OCI-M1 (cell line): Measurements from ENCODE around the gene INVS.
"Not testable (repeated sequence)": the region's sequence is repeated elsewhere in the genome, so short reads cannot be mapped to it uniquely, and the experiment has no call there.

Experiments
- DNase-seq: peaks from one replicate; lab custom pipeline; 2025; lab: John Stamatoyannopoulos, UW

Gene INVS

GRCh38 chr9:100125910-100126309, 26.9 kb downstream of the INVS start:
- peak; percentile 54 for DNase-seq

GRCh38 chr9:100126423-100126822, 27.4 kb downstream of the INVS start:
- peak; percentile 73 for DNase-seq

GRCh38 chr9:100129772-100130171, 30.7 kb downstream of the INVS start:
- DNase-seq = no peak

- no peak for DNase-seq
These were observed 32.2 kb downstream of the INVS start for GRCh38 chr9:100131216-100131615.

GRCh38 chr9:100131875-100132430, 32.9 kb downstream of the INVS start:
- DNase-seq = no peak

- no peak for DNase-seq
These were observed 35.7 kb downstream of the INVS start for GRCh38 chr9:100134731-100135130.

GRCh38 chr9:100136799-100137198, 37.8 kb downstream of the INVS start:
- peak; percentile 12 for DNase-seq

- not testable (repeated sequence) for DNase-seq
These were observed 41.3 kb downstream of the INVS start for GRCh38 chr9:100140303-100140702.

GRCh38 chr9:100141862-100142261, 42.8 kb downstream of the INVS start:
- DNase-seq = not testable (repeated sequence)

- not testable (repeated sequence) for DNase-seq
These were observed 46.3 kb downstream of the INVS start for GRCh38 chr9:100145167-100145934.

GRCh38 chr9:100145976-100146375, 46.9 kb downstream of the INVS start:
- DNase-seq = not testable (repeated sequence)

- DNase-seq = no peak
These were observed 51.2 kb downstream of the INVS start for GRCh38 chr9:100150214-100150613.

- no peak for DNase-seq
These were observed 61.0 kb downstream of the INVS start for GRCh38 chr9:100160021-100160420.

- no peak for DNase-seq
These were observed 68.1 kb downstream of the INVS start for GRCh38 chr9:100167176-100167575.

- no peak for DNase-seq
These were observed 69.0 kb downstream of the INVS start for GRCh38 chr9:100167915-100168654.

- no peak for DNase-seq
These were observed 71.0 kb downstream of the INVS start for GRCh38 chr9:100170085-100170484.

GRCh38 chr9:100170556-100170955, 71.5 kb downstream of the INVS start:
- no peak for DNase-seq

- DNase-seq = no peak
These were observed 87.3 kb downstream of the INVS start for GRCh38 chr9:100186356-100186755.

- DNase-seq = peak; percentile 5
These were observed 91.3 kb downstream of the INVS start for GRCh38 chr9:100190339-100190738.

GRCh38 chr9:100191264-100191663, 92.2 kb downstream of the INVS start:
- DNase-seq = no peak

GRCh38 chr9:100193078-100193477, 94.0 kb downstream of the INVS start:
- no peak for DNase-seq

GRCh38 chr9:100196215-100196614, 97.2 kb downstream of the INVS start:
- no peak for DNase-seq

GRCh38 chr9:100196828-100197227, 97.8 kb downstream of the INVS start:
- DNase-seq = no peak
